ENCODE measurements around the gene HDAC4. TPM values are rescaled to one million over a fixed set of nuclear protein-coding genes. Genes with fewer than 3 reads are reported as not detected.

HDAC4 gene
- total and polyA plus RNA-seq, 2 experiments from 2014 or later = 9.3 to 10.8 TPM

GRCh38 chr2:239300242-239300641, 100.6 kb downstream of the HDAC4 start:
- Histone ChIP-seq H3K27me3 (no peaks in the 10 kb centered on the region), H3K9me3 (ENCODE audit: low read depth) (no peaks in the 10 kb centered on the region), H3K79me2 (peaks cover 88% of the 10 kb centered on the region), H3K36me3 (replicated peaks; ENCODE audit: insufficient read depth, low read depth) (no peaks in the 10 kb centered on the region), H2AFZ (no peak overlapping the region), H3K4me1 (ENCODE audit: insufficient read depth) (peaks cover 62% of the 10 kb centered on the region), H4K20me1 (ENCODE audit: insufficient read depth, poor library complexity, severe bottlenecking) (peaks cover 5% of the 10 kb centered on the region), H3K4me2 (peak overlapping the region; percentile 62), H3K4me3 (no peak overlapping the region), H3K27ac (peak overlapping the region; percentile 53), H3K9me2 (replicated peaks; ENCODE audit: insufficient read depth) (no peaks in the 10 kb centered on the region)
- 99% methylated on average over 5 of the region's 5 CpGs for WGBS (ENCODE audit: low lambda C conversion rate, missing lambda C conversion rate)
- TF ChIP-seq EZH2phosphoT487 (IDR thresholded peaks at IDR 0.05; ENCODE audit: low read depth, severe bottlenecking, unreplicated experiment) (no peak), EZH2 (IDR thresholded peaks at IDR 0.05; ENCODE audit: borderline replicate concordance) (no peak), CTCF (IDR thresholded peaks at IDR 0.05; ENCODE audit: poor library complexity) (no peak)
- no peak for DNase-seq (ENCODE audit: low spot score)

DNA sequence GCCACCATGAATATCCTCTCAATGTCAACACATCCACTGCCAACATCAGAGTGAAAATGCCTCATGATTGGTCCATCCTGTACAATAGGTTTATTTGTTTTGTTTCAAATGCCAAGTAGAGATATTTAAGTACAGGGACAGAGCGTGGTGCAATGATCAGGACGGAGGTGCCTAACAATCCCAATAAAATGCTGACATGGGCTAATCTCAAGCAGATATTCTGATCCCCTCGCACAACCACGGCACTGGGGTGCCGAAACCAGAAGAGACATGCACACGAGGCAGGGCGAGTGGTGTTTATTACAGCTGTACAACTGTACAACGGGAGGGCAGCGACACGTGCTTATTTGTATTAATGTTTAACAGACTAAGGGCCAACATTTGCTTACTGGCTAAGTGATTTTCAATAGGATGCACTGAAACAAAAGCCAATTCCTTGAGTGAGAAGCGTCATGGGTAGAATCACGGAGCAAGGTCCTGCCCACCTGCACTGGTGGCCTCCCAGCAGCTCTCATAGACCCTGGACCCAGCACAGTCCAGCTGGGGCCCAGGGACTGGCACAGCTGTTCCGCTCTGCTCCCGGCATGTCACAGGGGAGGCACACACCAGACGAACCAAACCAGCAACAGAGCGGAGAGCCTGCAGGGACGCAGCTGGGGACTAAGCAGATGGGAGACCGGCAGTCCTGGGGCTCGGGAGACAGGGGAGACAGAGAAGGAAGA, 101.4 kb downstream of the HDAC4 start:
- Histone ChIP-seq H3K79me2 (peaks cover 86% of the 10 kb centered on the region), H3K9me3 (ENCODE audit: low read depth) (no peaks in the 10 kb centered on the region), H3K4me3 (no peak overlapping the region), H2AFZ (no peak overlapping the region), H3K27me3 (no peaks in the 10 kb centered on the region), H3K9me2 (replicated peaks; ENCODE audit: insufficient read depth) (no peaks in the 10 kb centered on the region), H3K4me2 (peak overlapping the region; percentile 62), H4K20me1 (ENCODE audit: insufficient read depth, poor library complexity, severe bottlenecking) (peaks cover 5% of the 10 kb centered on the region), H3K4me1 (ENCODE audit: insufficient read depth) (peaks cover 56% of the 10 kb centered on the region), H3K36me3 (replicated peaks; ENCODE audit: insufficient read depth, low read depth) (no peaks in the 10 kb centered on the region), H3K27ac (peak overlapping the region; percentile 53)
- TF ChIP-seq EZH2phosphoT487 (IDR thresholded peaks at IDR 0.05; ENCODE audit: low read depth, severe bottlenecking, unreplicated experiment) = no peak
- TF ChIP-seq CTCF (IDR thresholded peaks at IDR 0.05; ENCODE audit: poor library complexity) = no peak
- no peak for TF ChIP-seq EZH2 (IDR thresholded peaks at IDR 0.05; ENCODE audit: borderline replicate concordance)
- peak; percentile 67 for DNase-seq (ENCODE audit: low spot score)
- WGBS (ENCODE audit: low lambda C conversion rate, missing lambda C conversion rate) = 67% methylated on average over 19 of the region's 19 CpGs

- Histone ChIP-seq H3K79me2 (peaks cover 89% of the 10 kb centered on the region), H3K27me3 (no peaks in the 10 kb centered on the region), H4K20me1 (ENCODE audit: insufficient read depth, poor library complexity, severe bottlenecking) (peaks cover 5% of the 10 kb centered on the region), H3K4me2 (peak overlapping the region; percentile 12), H3K27ac (no peak overlapping the region), H3K9me2 (replicated peaks; ENCODE audit: insufficient read depth) (no peaks in the 10 kb centered on the region), H3K36me3 (replicated peaks; ENCODE audit: insufficient read depth, low read depth) (no peaks in the 10 kb centered on the region), H2AFZ (no peak overlapping the region), H3K4me3 (no peak overlapping the region), H3K9me3 (ENCODE audit: low read depth) (no peaks in the 10 kb centered on the region), H3K4me1 (ENCODE audit: insufficient read depth) (peaks cover 47% of the 10 kb centered on the region)
- no peak for DNase-seq (ENCODE audit: low spot score)
- TF ChIP-seq CTCF (IDR thresholded peaks at IDR 0.05; ENCODE audit: poor library complexity) (no peak), EZH2phosphoT487 (IDR thresholded peaks at IDR 0.05; ENCODE audit: low read depth, severe bottlenecking, unreplicated experiment) (no peak), EZH2 (IDR thresholded peaks at IDR 0.05; ENCODE audit: borderline replicate concordance) (no peak)
- WGBS (ENCODE audit: low lambda C conversion rate, missing lambda C conversion rate) = 85% methylated on average over 14 of the region's 14 CpGs
Measured at GRCh38 chr2:239298116-239298804, 102.6 kb downstream of the HDAC4 start.
